ENCODE results near the gene ST6GALNAC3. TPM values are rescaled to one million over a fixed set of nuclear protein-coding genes. Genes with fewer than 3 reads are reported as not detected.

Gene ST6GALNAC3
- polyA plus RNA-seq, 1 experiment = 0.05 TPM

- no peak for DNase-seq (ENCODE audit: low read depth)
- no peaks in the 10 kb centered on the region for H3K27me3 ChIP-seq (ENCODE audit: control insufficient read depth, insufficient read depth, low read length)
- TF ChIP-seq CTCF (IDR thresholded peaks at IDR 0.05; ENCODE audit: insufficient read depth, low read depth, low read length) = no peak
- ChIA-PET POLR2A (no interaction called here), CTCF (no interaction called here)
- H3K4me3 ChIP-seq (ENCODE audit: low read depth, low read length) = no peak overlapping the region
- no peaks in the 10 kb centered on the region for H3K36me3 ChIP-seq (ENCODE audit: control insufficient read depth, insufficient read depth, low read length)
These were observed 228.3 kb downstream of the ST6GALNAC3 start for GRCh38 chr1:76302711-76303339.

GRCh38 chr1:76303340-76303717 lies 228.8 kb downstream of the ST6GALNAC3 start:
- no peak for TF ChIP-seq CTCF (IDR thresholded peaks at IDR 0.05; ENCODE audit: insufficient read depth, low read depth, low read length)
- Histone ChIP-seq H3K36me3 (ENCODE audit: control insufficient read depth, insufficient read depth, low read length) (no peaks in the 10 kb centered on the region), H3K27me3 (ENCODE audit: control insufficient read depth, insufficient read depth, low read length) (no peaks in the 10 kb centered on the region), H3K4me3 (ENCODE audit: low read depth, low read length) (no peak overlapping the region)
- ChIA-PET POLR2A (no interaction called here), CTCF (no interaction called here)
- no peak for DNase-seq (ENCODE audit: low read depth)

GRCh38 chr1:76313304-76313703 lies 238.8 kb downstream of the ST6GALNAC3 start:
- Histone ChIP-seq H3K4me3 (ENCODE audit: low read depth, low read length) (no peak overlapping the region), H3K36me3 (ENCODE audit: control insufficient read depth, insufficient read depth, low read length) (no peaks in the 10 kb centered on the region), H3K27me3 (ENCODE audit: control insufficient read depth, insufficient read depth, low read length) (no peaks in the 10 kb centered on the region)
- CTCF ChIA-PET = no interaction called here
- POLR2A ChIA-PET = no interaction called here
- DNase-seq (ENCODE audit: low read depth) = no peak
- no peak for TF ChIP-seq CTCF (IDR thresholded peaks at IDR 0.05; ENCODE audit: insufficient read depth, low read depth, low read length)

- no peak for DNase-seq (ENCODE audit: low read depth)
- Histone ChIP-seq H3K4me3 (ENCODE audit: low read depth, low read length) (no peak overlapping the region), H3K36me3 (ENCODE audit: control insufficient read depth, insufficient read depth, low read length) (no peaks in the 10 kb centered on the region), H3K27me3 (ENCODE audit: control insufficient read depth, insufficient read depth, low read length) (no peaks in the 10 kb centered on the region)
- no peak for TF ChIP-seq CTCF (IDR thresholded peaks at IDR 0.05; ENCODE audit: insufficient read depth, low read depth, low read length)
- POLR2A ChIA-PET = no interaction called here
- CTCF ChIA-PET = no interaction called here
These were observed 240.2 kb downstream of the ST6GALNAC3 start for GRCh38 chr1:76314730-76315129.

GRCh38 chr1:76317299-76317900 lies 242.9 kb downstream of the ST6GALNAC3 start:
- CTCF ChIA-PET = no interaction called here
- DNase-seq (ENCODE audit: low read depth) = no peak

More at GRCh38 chr1:76317299-76317900, 242.9 kb downstream of the ST6GALNAC3 start:
- no peaks in the 10 kb centered on the region for H3K36me3 ChIP-seq (ENCODE audit: control insufficient read depth, insufficient read depth, low read length)
- H3K27me3 ChIP-seq (ENCODE audit: control insufficient read depth, insufficient read depth, low read length) = no peaks in the 10 kb centered on the region
- no peak for TF ChIP-seq CTCF (IDR thresholded peaks at IDR 0.05; ENCODE audit: insufficient read depth, low read depth, low read length)
- no peak overlapping the region for H3K4me3 ChIP-seq (ENCODE audit: low read depth, low read length)
- POLR2A ChIA-PET = no interaction called here
